T-helper 1 cell (primary cell): Measurements from ENCODE around the gene OPCML.

Experiments
- DNase-seq, 5 donors: peaks; one replicate each; pipeline ENCODE4 v3.0.0-alpha.2; 2012 to 2020

OPCML gene

DNA sequence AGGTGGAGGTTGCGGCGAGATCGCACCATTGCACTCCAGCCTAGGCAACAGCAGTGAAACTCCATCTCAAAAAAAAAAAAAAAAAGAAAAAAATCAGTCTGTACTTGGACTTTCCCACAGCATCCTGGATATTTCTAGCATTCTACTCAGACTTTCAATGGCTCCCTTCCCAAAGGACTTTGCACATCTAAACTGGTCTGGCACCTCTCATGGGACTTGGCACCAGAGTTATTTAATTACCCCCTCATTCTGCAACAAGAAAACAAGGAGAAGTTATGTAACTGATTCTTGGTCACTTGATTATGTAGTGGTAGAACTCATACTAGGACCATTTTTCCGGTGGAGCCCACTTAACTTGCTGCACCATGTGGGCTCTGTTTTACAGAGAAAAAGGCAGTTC is 519.5 kb downstream of the OPCML start:
- DNase-seq = no peak

DNA sequence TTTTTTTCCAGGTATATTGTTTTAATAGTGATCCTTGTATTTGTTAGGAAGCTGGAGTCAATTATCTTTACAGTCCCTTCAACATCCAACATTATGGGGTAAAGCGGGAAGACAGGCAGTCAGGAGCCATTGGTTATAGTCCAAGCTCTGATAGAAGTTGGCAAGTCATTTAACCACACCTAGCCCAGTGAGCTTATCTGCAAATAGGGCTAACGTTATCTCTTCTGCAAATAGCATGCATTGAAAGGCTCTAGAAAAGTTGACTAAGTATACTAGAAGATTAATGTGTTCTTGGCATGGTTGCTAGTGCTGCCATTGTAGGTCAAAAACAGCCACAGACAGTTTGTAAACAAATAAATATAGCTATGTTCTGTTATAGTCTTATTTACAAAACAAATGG is 520.7 kb downstream of the OPCML start:
- DNase-seq = no peak

DNA sequence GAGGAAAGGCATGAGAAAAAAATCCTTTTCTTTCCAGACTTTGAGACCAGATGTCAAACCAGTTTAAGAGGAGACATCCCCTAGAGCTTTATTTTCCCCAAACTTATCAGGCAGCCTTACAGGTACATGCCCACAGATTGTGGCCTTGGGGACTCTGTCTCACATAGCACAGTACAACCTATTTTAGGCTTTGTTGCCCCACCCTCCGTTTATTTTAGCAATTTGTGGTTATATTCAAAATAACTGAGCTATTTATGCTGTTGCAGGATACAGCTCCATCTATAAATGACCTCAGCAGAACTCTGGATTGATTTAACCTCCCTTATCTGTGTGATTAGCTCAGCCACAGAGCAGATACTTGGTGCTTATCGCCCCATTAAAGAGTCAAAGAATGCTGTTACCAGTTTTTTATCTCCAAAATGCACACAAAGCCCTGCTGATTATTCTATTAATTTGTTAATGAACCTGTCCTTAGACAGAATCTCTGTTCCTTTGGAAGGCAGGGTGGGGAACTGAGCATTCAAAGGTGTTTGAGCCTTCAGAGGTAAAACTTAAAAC is 525.2 kb downstream of the OPCML start:
- no peak for DNase-seq

GRCh38 chr11:133004369-133004768 is 527.9 kb downstream of the OPCML start:
- no peak for DNase-seq

- no peak for DNase-seq
These were observed 532.8 kb downstream of the OPCML start for GRCh38 chr11:132999516-132999915.

DNA sequence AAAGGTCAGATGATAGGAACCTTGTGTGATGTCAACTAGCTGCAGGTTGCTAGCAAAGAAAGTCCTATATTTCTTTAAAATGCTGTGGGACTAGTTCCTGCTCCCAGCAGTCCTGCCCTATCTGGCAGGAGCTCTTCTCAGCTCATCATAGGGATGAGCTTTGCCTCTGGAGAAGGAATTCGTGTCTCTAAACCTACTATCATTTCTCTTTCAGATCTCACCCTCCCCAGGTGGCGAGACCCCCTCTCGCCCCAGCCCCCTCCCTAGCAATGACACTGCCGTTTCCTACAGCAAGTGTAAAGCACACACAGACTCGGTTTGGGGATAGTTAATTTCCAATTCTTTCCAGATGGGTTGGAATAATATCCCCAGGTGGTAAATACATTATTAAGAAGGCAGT is 533.3 kb downstream of the OPCML start:
- DNase-seq = no peak

DNA sequence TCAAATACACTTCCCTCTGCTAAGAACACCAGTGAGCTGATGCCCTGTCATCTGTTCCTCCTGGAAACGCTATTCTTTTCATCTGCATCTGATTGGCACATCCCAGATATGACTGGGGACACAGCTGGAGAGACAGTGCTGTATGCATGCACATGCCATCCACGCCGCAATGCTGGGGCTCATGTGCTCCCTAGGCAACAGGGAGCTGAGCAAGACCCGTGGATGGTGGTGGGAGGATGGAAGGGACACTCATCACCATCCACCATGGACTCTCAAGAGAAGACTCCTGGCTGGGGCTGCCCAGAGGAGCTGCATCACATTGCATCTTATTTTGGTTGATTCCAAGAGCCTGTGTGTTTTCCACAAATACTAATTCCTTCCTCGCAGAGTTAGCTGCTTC is 534.9 kb downstream of the OPCML start:
- no peak for DNase-seq

- no peak for DNase-seq
These were observed 537.3 kb downstream of the OPCML start for GRCh38 chr11:132994966-132995365.

- no peak for DNase-seq
These were observed 538.3 kb downstream of the OPCML start for GRCh38 chr11:132993991-132994502.

DNA sequence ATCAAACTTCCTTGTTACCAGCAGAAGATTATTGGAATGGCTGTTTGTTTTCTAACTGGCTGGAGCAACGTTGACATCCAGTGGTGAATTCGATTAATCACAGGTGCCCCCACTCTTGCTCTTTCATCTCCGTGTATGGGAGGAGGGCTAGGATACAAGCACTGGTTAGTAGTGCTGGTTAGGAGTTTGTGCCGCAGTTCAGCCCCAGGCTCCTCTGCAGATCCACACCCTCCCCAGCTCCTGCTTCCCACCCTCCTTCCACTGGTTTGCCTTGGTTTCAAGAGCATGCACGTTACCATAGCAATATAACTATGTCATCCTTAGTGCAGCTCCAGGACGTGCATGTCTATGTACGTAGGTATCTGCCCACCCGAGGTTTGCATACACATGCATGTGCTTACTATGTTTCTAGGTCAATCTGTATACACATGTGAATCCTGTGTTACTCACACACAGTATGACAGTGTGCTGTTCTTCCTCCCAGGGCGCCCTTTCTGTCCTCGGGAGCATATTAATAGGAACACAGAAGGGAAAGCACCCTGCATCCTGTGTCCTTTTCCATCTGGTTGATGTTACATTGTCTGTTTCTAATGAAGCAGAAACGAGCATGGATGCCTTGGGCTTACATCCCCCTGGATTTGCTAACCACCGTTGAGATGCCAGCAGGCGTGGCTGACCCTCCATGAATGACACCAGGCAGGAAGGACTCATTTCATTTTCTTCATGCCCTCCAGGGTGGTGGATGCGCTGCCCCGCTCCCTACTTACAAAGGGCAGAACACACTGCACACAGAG is 539.3 kb downstream of the OPCML start:
- no peak for DNase-seq

- no peak for DNase-seq
These were observed 543.9 kb downstream of the OPCML start for GRCh38 chr11:132988411-132988810.

DNA sequence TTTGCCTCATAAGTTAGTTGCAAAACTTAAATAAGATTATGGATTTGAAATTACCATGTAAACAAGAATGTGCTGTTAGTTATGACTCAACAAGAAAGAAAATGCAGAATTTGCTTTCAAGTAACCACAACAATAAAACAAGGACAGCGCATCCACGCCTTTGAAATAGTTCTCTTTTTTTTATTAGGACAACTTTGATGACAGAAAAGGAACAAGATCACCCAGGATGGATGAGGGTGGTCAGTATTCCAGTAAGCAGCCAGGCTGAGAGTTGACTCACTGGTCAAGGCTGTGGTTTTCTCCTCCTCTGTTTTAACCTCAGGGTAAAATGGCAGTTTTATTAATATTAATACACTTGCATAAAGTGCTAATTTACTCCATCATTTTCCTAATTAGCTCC is 544.4 kb downstream of the OPCML start:
- no peak for DNase-seq

DNA sequence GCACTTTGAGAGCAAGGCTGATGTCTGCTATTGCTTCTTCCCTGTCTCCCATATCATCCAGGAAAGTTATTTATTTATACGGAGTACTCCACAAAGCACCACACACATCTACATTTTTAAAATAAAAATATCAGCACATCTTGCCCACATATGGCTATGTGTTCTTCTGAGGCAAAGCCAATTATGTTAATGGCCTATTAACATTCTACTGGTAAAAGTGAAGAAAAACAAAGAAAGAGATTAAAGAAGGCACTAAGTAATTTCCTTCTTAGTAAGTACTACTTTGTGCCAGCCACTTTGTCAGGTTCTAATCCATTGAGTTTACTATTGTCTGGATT is 548.7 kb downstream of the OPCML start:
- DNase-seq = no peak

GRCh38 chr11:132982772-132983640 is 549.3 kb downstream of the OPCML start:
- no peak for DNase-seq

DNA sequence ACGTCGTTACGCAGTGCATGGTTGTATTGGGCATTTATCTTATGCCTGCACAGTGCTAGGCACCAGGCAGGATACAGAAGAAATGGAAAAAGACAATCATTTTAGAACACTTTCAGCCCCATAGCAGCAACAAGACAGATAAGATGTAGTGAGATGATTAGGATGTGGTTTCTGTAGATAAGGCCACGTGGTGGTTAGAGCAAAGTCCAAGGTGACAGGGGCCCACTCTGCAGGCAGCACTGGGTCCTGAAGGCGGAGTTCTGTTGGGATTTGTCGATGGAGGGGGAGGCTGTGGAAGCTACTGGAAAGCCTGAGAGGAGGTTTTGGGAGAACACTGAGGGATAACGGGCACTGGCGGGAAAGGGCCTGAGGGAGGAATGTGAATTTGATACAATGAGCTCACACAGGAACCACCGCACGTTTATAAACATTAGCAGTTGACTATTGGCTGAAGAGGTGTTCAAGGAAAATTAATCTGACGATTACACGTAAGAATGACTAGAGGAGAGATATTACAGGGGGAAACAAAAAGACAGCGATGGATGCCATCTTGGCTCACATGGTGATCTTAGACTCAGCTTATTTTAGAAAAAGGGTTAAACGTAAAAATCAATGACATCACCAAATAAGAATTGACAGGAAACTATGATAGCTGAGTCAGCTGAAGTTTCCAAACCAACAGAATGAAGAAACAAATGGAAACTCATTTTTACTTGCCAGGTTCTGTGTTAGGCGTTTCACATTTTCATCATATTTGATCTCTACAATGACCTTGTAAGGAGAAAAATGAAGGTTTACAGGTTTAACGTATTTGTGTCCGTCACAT is 551.0 kb downstream of the OPCML start:
- no peak for DNase-seq

DNA sequence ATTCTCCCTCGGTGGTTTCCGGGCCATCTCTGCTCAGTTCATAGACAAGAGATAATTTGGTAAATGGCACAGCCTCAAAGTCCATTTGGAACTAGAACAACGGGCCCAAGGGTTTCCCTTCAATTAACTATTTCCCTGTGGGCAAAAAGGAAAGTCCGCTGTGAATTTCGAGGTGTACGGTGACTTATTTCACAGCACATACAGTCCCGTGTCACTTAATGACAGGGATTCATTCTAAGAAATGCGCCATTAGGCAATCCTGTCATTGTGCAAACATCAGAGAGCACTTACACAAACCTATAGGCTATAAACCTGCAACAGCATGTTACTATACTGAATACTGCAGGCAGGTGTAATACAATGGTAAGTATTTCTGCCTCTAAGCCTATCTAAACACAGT is 551.6 kb downstream of the OPCML start:
- no peak for DNase-seq

DNA sequence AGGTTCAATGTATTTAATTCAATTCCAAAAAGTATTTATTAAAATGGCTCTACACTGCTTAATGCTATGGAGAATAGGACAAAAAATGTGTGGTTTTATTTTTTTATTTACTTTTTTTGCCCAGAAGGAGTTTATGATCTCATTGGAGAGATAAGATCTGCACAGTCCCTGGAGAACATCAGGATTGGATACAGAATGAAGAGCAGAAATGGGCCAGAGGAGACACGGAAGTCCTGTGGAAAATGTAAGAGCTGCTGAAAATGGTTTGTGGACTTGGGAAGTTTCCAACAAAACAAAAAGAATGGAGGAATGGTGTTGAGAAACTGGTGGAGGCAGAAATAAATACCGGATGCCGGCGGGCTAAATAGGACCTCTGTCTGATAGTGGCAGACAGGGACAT is 554.6 kb downstream of the OPCML start:
- DNase-seq = no peak

DNA sequence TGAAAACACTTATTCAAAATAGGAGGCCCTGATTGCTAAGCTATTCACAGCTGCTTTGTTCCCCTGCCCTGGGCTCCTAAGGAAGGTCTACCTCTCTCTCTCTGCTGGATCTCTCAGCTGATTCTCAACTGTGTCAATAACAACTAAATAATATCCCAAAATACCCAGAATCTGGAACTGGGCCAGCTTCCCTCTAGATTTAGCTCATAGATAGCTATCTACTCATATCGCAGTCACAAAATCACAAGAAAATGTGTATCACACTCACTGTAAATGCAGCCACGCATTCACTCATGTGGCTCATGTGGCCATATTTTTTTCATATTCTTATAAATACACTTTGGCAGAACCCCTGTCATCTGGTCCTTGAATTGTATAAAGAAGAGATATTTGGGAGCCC is 555.1 kb downstream of the OPCML start:
- DNase-seq = no peak

DNA sequence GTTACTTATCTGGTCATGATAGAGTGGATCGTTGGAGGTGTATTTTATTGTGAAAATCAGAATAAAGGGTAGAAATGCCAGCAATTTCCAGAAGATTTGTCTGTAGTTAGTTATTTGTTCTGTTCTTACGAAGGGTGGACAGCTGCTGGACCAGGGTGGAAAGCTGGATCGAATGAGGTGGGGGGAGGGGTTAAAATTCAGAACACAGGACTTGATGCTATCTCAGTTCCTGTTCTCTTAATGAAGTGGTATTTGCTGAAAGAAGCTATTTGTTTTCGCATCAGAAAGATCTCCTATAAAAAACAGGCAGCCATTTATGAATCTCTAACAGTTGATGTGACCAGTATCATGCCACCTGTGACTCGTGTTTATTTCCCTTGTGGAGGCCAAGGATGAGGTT is 556.2 kb downstream of the OPCML start:
- DNase-seq = no peak

- DNase-seq = no peak
These were observed 558.6 kb downstream of the OPCML start for GRCh38 chr11:132973686-132974085.

- DNase-seq = no peak
These were observed 559.7 kb downstream of the OPCML start for GRCh38 chr11:132972565-132972964.

- DNase-seq = no peak
These were observed 561.0 kb downstream of the OPCML start for GRCh38 chr11:132971351-132971750.

DNA sequence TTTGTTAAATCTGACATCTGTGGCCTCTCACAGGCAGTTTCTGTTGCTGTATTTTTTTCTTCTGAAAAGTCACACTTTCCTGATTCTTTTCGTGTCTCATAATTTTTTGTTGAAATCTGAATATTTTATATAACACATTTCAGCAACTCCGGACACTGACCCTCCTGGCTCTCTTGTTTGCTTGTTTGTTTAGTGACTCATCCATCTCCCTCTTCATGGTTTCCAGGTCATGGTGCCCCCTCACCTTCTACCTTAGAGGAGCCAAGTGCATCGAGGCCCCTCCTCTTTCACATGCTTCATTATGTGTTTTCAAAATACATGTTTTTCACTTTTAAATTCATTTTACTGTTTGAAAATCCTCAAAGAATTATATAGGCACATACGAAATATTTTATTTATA is 562.4 kb downstream of the OPCML start:
- no peak for DNase-seq
